GM19395 (cell line): ENCODE results near the gene CDH12.

ENCODE experiments used
- ATAC-seq: cut with Tn5 transposase; IDR thresholded peaks from one replicate; pipeline ENCODE4 v1.9.1; 2021; ENCODE audit warnings: mild to moderate bottlenecking, moderate library complexity; ENCODE audit not compliant: unreplicated experiment

The CDH12 gene

DNA sequence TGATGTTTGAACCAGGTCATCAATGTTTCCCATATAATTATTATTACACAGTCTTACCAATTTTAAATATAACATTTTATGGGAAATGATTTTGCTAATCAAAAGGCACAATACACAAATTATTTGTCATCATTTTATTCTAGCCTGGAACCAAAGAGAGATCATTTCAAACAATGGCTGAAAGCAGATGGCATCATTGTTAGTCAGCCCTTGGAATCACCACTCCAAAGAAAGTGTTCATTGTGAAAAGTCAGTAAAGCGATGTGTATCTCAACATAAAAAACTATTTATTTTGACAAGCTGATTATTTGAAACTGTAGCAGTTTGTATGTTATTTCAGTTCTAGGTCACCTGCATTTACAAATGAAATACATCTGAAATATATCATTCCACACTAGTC is 1068.7 kb downstream of the CDH12 start:
- no peak for ATAC-seq

DNA sequence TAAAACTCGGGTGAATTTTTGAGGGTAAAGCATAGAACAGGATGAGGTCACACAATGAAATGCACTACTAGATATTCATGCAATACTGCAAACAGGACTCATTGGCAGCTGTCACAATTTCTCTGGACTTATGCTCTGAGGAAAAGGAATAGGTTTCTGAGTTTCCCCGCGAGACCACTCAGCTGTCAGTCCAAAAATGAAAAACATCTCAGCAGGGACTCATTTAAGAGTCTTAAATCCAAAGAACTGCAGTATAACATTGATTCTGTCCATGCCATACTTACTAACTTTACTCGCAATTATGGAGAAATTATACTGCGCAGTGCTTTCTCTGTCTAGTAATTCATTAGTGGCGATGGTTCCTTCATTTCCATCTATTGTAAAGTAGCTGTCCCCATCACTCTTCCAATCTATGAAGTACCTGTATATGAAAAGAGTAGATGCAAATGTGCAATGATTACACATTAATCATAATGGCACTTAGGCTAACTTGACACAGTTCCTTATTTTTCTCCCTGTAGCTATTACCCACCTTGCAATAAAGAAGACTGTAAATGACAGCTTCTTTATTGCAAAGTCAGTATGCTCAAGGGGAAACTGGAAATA is 1070.0 kb downstream of the CDH12 start:
- ATAC-seq: no peak

DNA sequence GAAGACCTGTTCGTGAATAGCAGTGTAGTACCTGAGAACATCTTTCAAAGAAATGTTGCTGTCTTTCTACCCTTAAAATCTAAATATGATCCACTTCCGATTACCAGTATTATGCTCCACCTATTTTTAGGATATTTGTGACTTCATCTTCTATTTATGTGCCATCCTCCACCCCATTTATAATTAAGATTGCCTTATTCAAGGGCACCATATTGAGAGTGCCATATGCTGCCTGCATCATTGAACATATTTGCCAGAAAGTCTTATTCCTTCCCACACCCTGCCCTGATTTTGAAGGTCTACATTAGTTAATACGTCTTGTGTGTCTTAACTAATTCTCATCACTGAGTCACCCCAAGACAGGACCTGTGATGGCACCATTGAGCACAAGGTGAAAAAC is 1076.7 kb downstream of the CDH12 start:
- no peak for ATAC-seq

DNA sequence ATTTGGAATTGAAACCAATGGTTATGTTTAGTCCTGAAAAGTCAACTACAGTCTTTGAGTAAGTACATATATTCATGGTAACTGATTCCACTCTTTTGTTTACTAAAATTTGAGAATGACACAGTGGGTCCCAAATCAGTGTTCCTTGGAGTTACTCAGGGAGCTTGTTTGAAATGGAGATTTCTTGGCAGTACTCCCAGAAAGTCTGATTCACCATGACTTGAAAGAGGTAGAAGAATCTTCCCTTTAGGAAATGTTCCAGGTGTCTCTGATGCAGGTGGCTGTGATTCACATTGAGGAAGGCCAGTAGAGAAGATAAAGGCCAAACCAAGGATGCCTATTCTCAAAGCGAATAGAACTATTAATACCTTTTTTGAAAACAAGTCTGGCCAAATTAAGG is 1078.3 kb downstream of the CDH12 start:
- no peak for ATAC-seq

DNA sequence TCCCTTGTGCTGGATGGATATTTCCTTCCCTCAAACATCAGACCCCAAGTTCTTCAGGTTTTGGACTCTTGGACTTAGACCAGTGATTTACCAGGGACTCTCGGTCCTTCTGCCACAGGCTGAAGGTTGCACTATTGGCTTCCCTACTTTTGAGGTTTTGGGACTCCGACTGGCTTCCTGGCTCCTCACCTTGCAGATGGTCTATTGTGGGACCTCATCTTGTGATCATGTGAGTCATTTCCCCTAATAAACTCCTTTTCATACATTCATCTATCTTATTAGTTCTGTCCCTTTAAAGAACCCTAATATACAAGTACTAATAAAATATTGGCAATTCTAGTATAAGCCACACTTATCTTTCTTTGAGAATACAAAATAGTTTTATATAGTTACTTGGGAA is 1078.9 kb downstream of the CDH12 start:
- no peak for ATAC-seq

DNA sequence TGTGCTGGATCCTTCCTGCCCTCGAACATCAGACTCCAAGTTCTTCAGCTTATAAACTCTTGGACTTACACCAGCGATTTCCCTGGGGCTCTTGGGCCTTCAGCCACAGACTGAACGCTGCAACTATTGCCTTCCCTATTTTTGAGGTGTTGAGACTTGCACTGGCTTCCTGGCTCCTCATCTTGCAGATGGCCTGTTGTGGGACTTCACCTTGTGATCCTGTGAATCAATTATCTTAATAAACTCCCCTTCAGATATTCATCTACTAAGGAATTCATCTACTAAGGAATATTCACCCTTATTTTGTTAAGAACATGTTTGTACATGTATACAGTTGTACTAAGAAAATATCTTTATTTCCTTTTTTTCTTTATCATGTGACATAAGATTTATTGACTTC is 1079.7 kb downstream of the CDH12 start:
- no peak for ATAC-seq

DNA sequence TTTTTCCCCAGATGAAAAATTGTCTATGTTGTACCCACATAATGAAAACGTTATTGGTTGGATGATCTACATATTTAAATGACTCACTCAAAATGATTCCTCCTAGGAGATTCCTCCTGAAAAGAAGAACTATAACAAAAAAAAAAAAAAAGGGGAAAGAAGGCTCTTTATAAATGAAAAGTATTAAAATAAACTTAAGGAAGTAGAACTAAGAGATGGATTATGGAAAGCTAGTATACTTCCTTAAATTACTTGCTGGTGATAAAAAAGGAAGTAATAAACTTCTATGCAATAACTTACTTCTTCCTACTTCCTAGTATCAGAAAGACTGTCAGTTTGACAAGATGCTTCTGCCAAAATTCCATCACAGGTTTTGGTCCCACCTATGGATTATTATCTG is 1087.7 kb downstream of the CDH12 start:
- ATAC-seq: no peak

DNA sequence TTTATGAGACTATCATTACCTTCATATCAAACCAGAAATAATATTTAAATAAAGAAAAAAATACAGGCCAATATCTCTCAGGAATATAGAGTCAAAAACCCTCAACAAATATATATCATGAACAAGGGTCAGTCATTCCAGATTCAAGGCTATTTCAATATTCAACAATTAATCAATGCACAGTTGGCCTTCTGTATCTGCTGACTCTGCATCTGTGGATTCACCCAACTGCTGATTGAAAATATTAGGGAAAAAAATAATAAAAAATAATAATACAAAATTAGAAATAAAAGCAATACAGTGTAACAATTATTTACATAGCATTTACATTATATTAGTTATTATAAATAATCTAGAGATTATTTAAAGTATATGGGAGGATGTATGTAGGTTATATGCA is 1114.0 kb downstream of the CDH12 start:
- ATAC-seq: no peak

DNA sequence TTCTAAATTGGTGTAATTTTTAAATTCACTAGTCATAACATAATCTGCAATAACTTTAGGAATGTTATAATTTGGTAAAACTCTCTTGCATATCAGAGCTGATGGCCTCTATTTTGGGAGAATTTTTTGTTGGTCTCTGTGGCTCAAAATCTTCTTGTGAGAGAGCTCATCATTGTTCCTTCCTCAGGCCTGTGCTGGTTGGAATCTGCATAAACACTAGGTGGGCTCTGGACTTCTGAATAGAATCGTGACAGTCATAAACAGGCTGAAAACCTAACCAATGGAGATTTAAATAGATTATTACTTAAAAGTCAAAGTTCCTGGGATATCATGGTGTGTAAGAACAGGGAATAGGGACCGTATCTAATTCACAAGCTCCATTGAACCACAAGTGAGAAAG is 1129.6 kb downstream of the CDH12 start:
- ATAC-seq: no peak

DNA sequence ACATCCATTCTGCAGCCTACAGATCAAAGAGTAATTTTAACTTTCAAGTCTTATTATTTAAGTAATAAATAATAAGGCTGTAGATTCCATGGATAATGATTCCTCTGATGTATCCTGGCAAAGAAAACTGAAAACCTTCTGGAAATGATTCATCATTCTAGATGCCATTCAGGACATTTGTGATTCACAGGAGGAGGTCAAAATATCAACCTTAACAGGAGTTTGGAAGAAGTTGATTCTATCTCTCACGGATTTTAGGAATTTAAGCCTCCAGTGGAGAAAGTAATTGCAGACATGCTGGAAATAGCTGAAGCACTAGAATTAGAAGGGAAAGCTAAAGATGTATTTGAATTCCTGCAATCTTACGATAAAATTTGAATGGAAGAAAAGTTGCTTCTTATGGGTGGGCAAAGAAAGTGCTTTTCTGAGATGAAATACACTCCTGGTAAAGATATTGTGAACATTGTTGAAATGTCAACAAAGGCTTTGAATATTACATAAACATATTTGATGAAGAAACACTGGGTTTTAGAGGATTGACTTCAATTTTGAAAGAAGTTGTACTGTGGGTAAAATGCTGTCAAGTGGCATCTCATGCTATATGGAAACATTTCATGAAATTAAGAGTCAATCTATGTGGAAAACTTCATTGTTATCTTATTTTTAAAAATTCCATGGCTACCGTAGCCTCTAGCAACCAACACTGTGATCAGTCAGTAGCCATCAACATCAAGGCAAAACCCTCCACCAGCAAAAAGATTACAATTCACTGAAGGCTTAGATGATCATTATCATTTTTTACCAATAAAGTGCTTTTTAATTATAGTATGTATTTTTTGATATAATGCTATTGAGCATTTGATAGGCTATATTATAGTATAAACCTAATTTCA is 1141.0 kb downstream of the CDH12 start:
- no peak for ATAC-seq

DNA sequence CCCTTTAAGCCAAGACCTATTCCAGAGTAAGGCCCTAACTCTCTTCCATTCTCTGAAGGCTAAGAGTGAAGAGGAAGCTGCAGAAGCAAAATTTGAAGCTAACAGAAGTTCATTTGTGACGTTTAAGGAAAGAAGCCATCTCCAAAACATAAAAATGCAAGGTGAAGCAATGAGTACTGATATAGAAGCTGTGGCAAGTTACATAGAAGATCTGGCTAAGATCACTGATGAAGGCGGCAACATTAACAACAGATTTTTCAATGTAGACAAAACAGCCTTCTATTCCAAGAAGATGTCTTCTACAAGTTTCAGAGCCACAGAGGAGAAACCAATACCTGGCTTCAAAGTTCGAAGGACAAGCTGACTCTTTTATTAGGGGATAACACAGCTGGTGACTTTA is 1143.4 kb downstream of the CDH12 start:
- no peak for ATAC-seq

DNA sequence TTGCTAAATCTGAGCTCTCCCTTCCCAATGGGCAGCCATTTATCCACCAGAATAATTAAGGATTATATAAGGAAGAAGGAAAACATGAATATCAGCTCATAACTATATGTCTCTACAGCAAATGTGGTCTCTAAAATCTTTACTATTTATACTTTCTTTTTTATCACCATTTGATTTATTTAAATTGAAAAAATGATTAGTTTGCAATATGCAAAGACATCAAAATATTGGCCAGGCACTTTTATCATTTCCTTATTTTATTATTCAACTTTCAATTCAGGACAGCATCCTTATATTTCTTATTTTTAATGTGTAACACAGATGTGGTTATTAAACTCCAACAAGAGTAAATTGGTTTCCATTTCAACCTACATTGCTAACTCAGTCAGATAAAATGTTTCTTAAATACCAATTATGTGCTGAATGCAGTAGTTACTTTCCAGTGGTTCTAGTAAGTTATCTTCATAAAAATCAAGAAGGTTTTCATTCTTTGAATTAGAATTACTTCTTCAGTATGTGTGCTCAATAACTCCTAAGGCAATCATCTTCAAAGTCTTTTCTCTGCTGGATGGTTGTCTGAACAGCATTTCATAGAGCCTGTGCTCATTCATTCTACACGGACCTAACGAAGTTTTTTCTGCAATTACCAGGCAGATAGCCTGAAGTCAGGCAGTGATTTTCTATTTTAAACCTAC is 1148.0 kb downstream of the CDH12 start:
- ATAC-seq: no peak

DNA sequence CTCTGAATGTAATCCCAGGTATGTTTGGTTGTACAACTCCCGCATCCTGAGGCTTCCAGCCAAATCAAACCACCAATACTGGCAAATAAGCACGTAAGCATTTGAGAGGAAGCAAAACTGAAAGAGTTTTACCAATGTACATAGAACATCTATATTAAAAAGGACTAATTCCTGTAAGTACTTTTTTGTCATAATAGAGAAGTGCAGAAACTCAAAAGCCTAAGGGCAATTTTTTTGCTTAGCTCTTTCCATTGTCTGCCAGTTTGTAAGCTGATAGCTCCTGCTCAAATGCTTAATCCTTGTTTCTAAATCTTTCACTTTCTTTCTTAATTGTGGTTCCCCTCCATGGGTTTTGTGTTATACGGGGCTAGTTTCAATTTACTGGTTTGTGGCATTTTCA is 1151.8 kb downstream of the CDH12 start:
- no peak for ATAC-seq
